ENCODE measurements around the gene DAB1. TPM values are rescaled to one million over a fixed set of nuclear protein-coding genes. Genes with fewer than 3 reads are reported as not detected.

Gene DAB1
- total and polyA plus RNA-seq, 12 donors, result 0.04 to 2.1 (median 0.59) TPM; not detected in 2

GRCh38 chr1:57160594-57160993 lies 263.3 kb downstream of the DAB1 start:
- 78 to 100% (median 84%) methylated on average over 4 of the region's 4 CpGs for WGBS, 4 donors
- intact Hi-C loops (cut with DNase I), result no loop called here
- no peaks in the 10 kb centered on the region for H3K36me3 ChIP-seq (replicated peaks in 1 of 2)
- no peaks in the 10 kb centered on the region for H3K4me1 ChIP-seq (replicated peaks in 1 of 2)
- no peaks in the 10 kb centered on the region for H3K27me3 ChIP-seq
- H3K4me3 ChIP-seq, result no peak overlapping the region
- no peak for DNase-seq
- no peak overlapping the region for H3K27ac ChIP-seq
- no peak for TF ChIP-seq CTCF (IDR thresholded peaks at IDR 0.05)
- TF ChIP-seq POLR2A (IDR thresholded peaks at IDR 0.05), result no peak
- H3K9me3 ChIP-seq (replicated peaks in 1 of 3), result no peaks in the 10 kb centered on the region

GRCh38 chr1:57158604-57158998 lies 265.3 kb downstream of the DAB1 start:
- TF ChIP-seq CTCF (IDR thresholded peaks at IDR 0.05), result no peak
- no peak for TF ChIP-seq POLR2A (IDR thresholded peaks at IDR 0.05)
- no peaks in the 10 kb centered on the region for H3K36me3 ChIP-seq (replicated peaks in 1 of 2)
- 46 to 68% (median 59%) methylated on average over 1 of the region's 1 CpG for WGBS, 4 donors
- H3K27ac ChIP-seq, result no peak overlapping the region
- H3K27me3 ChIP-seq, result no peaks in the 10 kb centered on the region
- no peak for DNase-seq
- H3K9me3 ChIP-seq (replicated peaks in 1 of 3), result no peaks in the 10 kb centered on the region
- no peaks in the 10 kb centered on the region for H3K4me1 ChIP-seq (replicated peaks in 1 of 2)
- intact Hi-C loops (cut with DNase I), result no loop called here
- no peak overlapping the region for H3K4me3 ChIP-seq

GRCh38 chr1:57157818-57158603 lies 265.8 kb downstream of the DAB1 start:
- WGBS, 4 donors, result 59 to 69% (median 66%) methylated on average over 8 of the region's 8 CpGs
- no peaks in the 10 kb centered on the region for H3K9me3 ChIP-seq (replicated peaks in 1 of 3)
- H3K4me3 ChIP-seq, result no peak overlapping the region
- H3K27ac ChIP-seq, result no peak overlapping the region
- no peaks in the 10 kb centered on the region for H3K36me3 ChIP-seq (replicated peaks in 1 of 2)
- peaks cover 2% of the 10 kb centered on the region for H3K27me3 ChIP-seq
- H3K4me1 ChIP-seq (replicated peaks in 1 of 2), result no peaks in the 10 kb centered on the region
- DNase-seq, result no peak
- TF ChIP-seq POLR2A (IDR thresholded peaks at IDR 0.05) (no peak), CTCF (IDR thresholded peaks at IDR 0.05) (no peak)
- intact Hi-C loops (cut with DNase I), result no loop called here

- H3K36me3 ChIP-seq (replicated peaks in 1 of 2), result no peaks in the 10 kb centered on the region
- 44 to 56% (median 49%) methylated on average over 3 of the region's 3 CpGs for WGBS, 4 donors
Observed at GRCh38 chr1:57156907-57157306, 267.0 kb downstream of the DAB1 start.

More at GRCh38 chr1:57156907-57157306, 267.0 kb downstream of the DAB1 start:
- TF ChIP-seq POLR2A (IDR thresholded peaks at IDR 0.05) (no peak), CTCF (IDR thresholded peaks at IDR 0.05) (no peak)
- no peak overlapping the region for H3K4me3 ChIP-seq
- no peak for DNase-seq
- H3K9me3 ChIP-seq (replicated peaks in 1 of 3), result no peaks in the 10 kb centered on the region
- H3K27me3 ChIP-seq, result peaks cover 6% of the 10 kb centered on the region
- no peak overlapping the region for H3K27ac ChIP-seq
- intact Hi-C loops (cut with DNase I), result no loop called here
- H3K4me1 ChIP-seq (replicated peaks in 1 of 2), result no peaks in the 10 kb centered on the region
